ENCODE measurements around the gene ATAD3C.
"Not testable (repeated sequence)": the region's sequence is repeated elsewhere in the genome, so short reads cannot be mapped to it uniquely, and the experiment has no call there.

The ATAD3C gene

DNA sequence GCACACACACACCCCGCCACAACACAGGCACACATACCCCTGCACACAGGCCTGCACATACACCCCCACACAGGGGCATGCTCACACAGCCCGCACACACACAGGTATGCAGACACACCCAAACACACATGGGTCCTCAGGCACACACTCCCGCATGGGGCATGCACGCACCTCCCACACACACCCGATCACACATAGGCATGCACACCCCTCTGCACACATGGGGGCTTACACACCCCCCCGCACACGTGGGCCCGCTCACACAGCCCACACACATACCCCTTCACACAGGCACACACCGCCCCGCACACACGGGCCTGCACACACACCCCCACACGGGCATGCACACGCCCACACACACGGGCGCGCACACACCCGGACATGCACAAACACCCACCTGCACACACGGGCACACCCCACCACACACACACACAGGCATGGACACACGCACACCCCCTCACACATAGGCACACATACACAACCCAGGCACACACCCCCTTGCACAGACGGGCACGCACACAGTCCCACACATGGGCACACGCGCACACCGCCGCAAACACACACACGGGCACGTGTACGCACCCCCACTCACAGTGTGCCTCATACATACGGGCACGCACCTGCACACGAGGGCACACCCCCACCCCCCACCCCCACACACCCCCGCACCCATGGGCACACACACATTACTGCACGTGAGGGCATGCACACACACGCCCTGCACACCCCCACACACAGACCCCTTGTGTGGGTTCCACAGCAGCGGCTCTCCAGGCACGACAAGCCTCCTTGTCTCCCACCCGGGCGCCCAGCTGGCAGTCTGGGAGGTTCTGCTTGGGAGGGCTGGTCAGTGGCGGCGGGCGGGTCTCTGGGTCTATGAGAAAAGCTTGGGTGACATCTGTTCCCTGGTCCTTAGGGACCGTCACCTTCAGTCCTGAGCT lies 30.3 kb downstream of the ATAD3C start:
- DNase-seq (ENCODE audit: low read depth): no peak

DNA sequence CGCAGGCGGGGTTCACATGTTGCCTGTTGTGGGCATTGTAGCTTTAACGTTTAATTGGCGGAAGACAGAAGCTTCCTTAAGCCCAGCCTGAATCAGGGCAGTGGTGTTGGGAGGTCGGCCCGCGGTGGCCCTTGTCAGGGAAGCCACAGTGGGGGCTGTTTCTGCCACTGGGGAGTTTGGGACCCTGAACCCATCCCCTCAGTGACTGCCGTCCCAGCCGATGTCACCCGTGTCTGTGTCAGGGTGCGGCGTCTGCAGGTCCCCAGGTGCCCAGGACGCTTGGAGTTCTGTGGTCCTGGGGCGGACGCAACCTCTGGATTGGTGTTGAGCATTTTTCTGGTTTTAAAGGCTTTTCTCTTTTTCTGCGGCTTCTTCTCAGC lies 31.0 kb downstream of the ATAD3C start:
- not testable (repeated sequence) for DNase-seq (ENCODE audit: low read depth)

GRCh38 chr1:1481811-1482210 lies 32.3 kb downstream of the ATAD3C start:
- DNase-seq (ENCODE audit: low read depth): not testable (repeated sequence)

DNA sequence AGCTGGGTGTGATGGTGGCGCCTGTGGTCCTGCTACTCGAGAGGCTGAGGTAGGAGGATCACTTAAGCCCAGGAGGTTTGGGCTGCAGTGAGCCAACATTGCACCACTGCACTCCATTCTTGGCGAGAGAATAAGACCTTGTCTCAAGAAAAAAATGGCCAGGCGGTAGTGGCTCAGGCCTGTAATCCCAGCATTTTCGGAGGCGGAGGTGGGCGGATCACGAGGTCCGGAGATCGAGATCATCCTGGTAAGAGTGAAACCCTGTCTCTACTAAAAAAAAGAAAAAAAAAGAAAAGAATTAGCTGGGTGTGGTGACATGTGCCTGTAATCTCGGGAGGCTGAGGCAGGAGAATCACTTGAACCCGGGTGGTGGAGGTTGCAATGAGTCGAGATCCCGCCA lies 33.4 kb downstream of the ATAD3C start:
- no peak for DNase-seq (ENCODE audit: low read depth)

- no peak for DNase-seq (ENCODE audit: low read depth)
Measured at GRCh38 chr1:1483714-1484113, 34.2 kb downstream of the ATAD3C start.

DNA sequence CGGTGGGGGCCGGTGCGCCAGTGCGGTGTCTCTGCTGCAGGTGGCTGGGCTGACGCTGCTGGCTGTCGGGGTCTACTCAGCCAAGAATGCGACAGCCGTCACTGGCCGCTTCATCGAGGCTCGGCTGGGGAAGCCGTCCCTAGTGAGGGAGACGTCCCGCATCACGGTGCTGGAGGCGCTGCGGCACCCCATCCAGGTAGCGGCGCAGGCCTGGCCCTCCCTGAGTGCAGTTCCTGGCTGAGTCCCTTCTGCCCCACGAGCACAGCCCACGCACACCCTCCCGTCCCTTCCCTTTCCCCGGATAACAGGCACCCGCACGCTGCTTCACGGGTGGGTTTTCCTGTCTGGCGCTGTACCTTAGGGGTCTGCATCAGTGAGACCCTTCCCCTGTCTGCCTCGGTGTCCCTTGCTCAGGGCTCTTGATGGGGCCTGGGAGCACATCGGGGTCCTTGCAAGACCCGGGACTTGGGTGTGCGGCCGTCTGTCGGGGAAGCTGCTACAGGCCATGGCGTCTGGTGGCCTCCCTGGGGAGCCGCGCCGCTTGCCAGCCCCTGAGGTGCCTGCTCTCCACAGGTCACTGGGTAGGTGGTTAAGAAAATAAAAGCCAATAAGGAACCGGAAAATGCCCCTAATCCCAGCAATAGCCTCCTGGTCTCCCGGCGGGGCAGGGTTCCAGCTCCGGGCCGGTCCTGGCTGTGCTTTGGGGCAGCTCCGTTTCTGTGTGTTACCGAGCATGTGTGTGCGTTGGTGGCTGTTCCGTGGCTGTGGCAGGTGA lies 35.7 kb downstream of the ATAD3C start:
- DNase-seq (ENCODE audit: low read depth): not testable (repeated sequence)

DNA sequence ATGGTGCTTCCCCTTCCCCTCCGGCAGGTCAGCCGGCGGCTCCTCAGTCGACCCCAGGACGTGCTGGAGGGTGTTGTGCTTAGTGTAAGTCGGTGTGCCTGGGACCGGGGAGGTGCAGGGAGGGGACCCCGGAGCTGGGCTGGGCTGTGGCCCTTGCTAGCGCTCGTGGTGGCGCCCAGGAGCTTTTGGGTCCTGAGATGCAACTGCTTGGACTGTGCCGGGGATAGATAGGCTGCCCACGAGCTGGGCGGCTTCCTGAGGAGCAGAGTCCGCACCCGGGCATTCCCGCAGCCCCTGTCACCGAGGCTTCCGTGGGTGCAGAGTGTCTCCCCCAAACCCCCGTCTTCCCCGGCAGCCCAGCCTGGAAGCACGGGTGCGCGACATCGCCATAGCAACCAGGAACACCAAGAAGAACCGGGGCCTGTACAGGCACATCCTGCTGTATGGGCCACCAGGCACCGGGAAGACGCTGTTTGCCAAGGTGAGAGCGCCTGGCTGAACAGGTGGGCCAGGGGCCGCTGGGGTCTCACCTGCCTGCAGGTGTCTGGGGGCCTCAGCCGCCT lies 36.3 kb downstream of the ATAD3C start:
- not testable (repeated sequence) for DNase-seq (ENCODE audit: low read depth)

GRCh38 chr1:1487701-1488100 lies 38.2 kb downstream of the ATAD3C start:
- no peak for DNase-seq (ENCODE audit: low read depth)

GRCh38 chr1:1489231-1489630 lies 39.7 kb downstream of the ATAD3C start:
- DNase-seq (ENCODE audit: low read depth): no peak

DNA sequence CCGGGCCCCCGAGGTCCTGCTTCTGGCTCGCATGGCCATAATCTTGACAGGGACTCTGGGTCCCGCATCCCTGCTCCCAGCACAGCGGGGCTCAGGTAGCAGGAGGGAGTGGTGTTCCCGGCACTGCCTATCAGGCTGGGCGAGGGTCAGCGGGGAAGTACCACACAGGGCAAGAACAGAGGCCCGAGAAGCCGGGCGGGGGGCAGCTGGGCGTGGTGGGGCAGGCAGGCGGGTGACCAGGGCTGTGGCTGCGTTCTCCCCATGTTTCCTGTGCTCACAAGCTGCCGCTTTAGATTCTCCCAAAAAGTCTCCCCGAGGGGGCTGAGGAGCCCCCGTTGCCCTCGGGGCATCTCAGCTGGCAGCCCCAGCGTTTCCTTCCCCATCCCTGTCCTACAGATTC lies 40.4 kb downstream of the ATAD3C start:
- DNase-seq (ENCODE audit: low read depth): no peak

DNA sequence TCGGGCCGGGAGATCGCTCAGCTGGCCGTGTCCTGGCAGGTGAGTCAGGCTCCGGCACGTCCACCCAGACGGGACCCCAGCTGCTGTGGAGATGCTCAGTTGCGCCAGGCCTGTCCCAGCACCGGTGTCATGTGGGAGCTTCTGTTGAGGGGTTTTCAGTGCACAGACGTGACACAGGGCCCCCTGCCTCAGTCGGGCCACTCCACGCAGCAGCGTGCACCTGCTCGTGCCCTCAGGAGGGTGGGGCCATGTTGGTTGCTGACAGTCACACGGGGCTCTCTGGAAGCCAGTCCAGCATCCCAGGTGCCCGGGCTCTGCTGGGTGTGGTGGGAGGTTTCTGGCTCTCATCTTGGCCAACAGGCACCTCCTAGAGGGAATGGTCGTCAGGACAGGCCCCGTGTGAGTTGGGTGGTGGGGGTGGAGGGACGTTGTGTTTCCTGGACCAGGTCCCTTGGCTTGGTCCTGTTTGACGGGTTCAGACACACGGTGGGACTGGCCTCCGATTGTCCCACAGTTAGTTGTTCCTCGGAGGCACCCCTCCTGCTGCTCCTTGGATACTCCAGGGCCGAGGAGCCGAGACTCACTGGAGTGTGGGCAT lies 41.2 kb downstream of the ATAD3C start:
- DNase-seq (ENCODE audit: low read depth): no peak

GRCh38 chr1:1491601-1492000 lies 42.1 kb downstream of the ATAD3C start:
- DNase-seq (ENCODE audit: low read depth): no peak

- DNase-seq (ENCODE audit: low read depth): not testable (repeated sequence)
Measured at GRCh38 chr1:1494311-1494710, 44.8 kb downstream of the ATAD3C start.

GRCh38 chr1:1495461-1495975 lies 46.0 kb downstream of the ATAD3C start:
- not testable (repeated sequence) for DNase-seq (ENCODE audit: low read depth)

DNA sequence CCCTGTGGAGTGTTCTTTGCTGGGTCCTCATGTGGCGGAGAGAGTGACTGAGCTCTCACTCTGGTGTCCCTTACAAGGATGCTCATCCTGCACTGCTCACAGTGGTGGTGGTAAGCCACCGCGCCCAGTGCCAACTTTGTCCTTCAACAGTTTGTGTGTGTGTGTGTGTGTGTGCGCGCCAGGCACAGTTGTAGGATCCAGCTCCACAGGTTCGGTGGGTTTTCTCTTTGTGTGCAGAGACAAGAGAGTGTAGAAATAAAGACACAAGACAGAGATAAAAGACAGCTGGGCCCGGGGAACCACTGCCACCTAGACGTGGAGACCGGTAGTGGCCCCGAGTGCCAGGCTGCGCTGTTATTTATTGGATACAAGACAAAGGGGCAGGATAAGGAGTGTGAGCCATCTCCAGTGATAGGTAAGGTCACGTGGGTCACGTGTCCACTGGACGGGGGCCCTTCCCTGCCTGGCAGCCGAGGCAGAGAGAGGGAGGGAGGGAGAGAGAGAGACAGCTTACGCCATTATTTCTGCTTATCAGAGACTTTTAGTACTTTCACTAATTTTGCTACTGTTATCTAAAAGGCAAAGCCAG lies 55.4 kb downstream of the ATAD3C start:
- peak; percentile 67 for DNase-seq (ENCODE audit: low read depth)

DNA sequence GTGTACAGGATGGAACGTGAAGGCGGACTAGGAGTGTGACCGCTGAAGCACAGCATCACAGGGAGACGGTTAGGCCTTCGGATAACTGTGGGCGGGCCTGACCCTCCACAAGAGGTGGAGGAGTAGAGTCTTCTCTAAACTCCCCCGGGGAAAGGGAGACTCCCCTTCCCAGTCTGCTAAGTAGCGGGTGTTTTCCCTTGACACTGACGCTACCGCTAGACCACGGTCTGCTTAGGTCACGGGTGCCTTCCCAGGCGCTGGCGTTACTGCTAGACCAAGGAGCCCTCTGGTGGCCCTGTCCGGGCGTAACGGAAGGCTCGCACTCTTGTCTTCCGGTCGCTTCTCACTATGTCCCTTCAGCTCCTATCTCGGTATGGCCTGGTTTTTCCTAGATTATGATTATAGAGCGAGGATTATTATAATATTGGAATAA lies 55.9 kb downstream of the ATAD3C start:
- not testable (repeated sequence) for DNase-seq (ENCODE audit: low read depth)

GRCh38 chr1:1505801-1506200 lies 56.3 kb downstream of the ATAD3C start:
- not testable (repeated sequence) for DNase-seq (ENCODE audit: low read depth)

DNA sequence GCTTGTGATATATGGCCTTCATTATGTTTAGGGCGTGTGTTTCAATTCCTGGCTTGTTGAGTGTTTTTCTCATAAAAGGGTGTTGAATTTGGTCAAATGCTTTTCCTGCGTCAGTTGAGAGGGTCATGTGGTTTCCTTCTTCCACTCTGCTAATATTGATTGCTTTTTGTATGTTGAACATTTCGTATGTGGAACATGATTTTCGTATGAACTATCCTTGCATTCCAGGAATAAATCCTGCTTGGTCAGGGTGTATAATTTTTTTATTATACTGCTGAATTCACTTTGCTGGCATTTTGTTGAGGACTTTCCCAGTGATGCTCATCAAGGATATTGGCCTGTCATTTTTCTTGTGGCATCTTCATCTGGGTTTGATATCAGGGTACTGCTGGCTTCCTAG lies 57.8 kb downstream of the ATAD3C start:
- no peak for DNase-seq (ENCODE audit: low read depth)

GRCh38 chr1:1508775-1509464 lies 59.4 kb downstream of the ATAD3C start:
- DNase-seq (ENCODE audit: low read depth): not testable (repeated sequence)

- DNase-seq (ENCODE audit: low read depth): not testable (repeated sequence)
Measured at GRCh38 chr1:1509465-1509850, 60.0 kb downstream of the ATAD3C start.
